K562 (cell line): Measurements from ENCODE around the gene CPED1. TPM values are rescaled to one million over a fixed set of nuclear protein-coding genes. Genes with fewer than 3 reads are reported as not detected.

Source experiments
- ETV5 ChIP-seq: sonication (generic); formaldehyde crosslinking; IDR thresholded peaks from 2 replicates; pipeline ENCODE4 v1.4.0; 2020; ENCODE audit warnings: low read depth, mild to moderate bottlenecking, missing genetic modification reagents
- KLF1 ChIP-seq: fragments of 450-650 bp; IDR thresholded peaks from 2 replicates; pipeline ENCODE4 v1.6.1; 2016; ENCODE audit warnings: missing genetic modification characterization, missing compliant biosample characterization
- L3MBTL2 ChIP-seq: fragments of 450-650 bp; IDR thresholded peaks from 2 replicates; pipeline ENCODE4 v1.6.1; 2016; ENCODE audit warnings: mild to moderate bottlenecking, moderate library complexity
- MCM2 ChIP-seq: fragments of 450-650 bp; IDR thresholded peaks from 2 replicates; pipeline ENCODE4 v1.6.1; 2017; ENCODE audit warnings: low read depth, mild to moderate bottlenecking
- MLLT1 ChIP-seq, 2 experiments: fragments of 450-650 bp; IDR thresholded peaks; 2 replicates each; pipeline ENCODE4 v1.6.1; 2016
- MTF1 ChIP-seq: fragments of 250-450 bp; sonication (Bioruptor Pico); IDR thresholded peaks from 2 replicates; pipeline ENCODE4 v1.9.0; 2021; ENCODE audit warnings: moderate library complexity, mild to moderate bottlenecking, inconsistent platforms, borderline replicate concordance
- RERE ChIP-seq: sonication (generic); formaldehyde crosslinking; IDR thresholded peaks from 2 replicates; pipeline ENCODE4 v1.8.0; 2023; ENCODE audit warnings: missing genetic modification reagents, mild to moderate bottlenecking, borderline replicate concordance
- SIN3A ChIP-seq, 2 experiments: fragments of 150-350 bp in 1 of 2; IDR thresholded peaks; 2 replicates each; pipeline ENCODE4 v1.6.1; 2011 to 2016; ENCODE audit warnings: borderline replicate concordance in 2 of 2, low read depth in 2 of 2, low read length in 2 of 2, mild to moderate bottlenecking in 2 of 2, moderate library complexity in 2 of 2; ENCODE audit not compliant: control insufficient read depth in 1 of 2
- SMARCA5 ChIP-seq: fragments of 450-650 bp; IDR thresholded peaks from 2 replicates; pipeline ENCODE4 v1.6.1; 2016
- TBP ChIP-seq: optimal IDR thresholded peaks from 2 replicates; pipeline ENCODE3; 2011; ENCODE audit warnings: low read depth, low read length, improper control_type of control experiment
- UBTF ChIP-seq, 2 experiments: IDR thresholded peaks; 2 replicates each; pipeline ENCODE4 v1.6.1; 2012; ENCODE audit warnings: improper control_type of control experiment in 2 of 2, low read depth in 2 of 2, low read length in 2 of 2, borderline replicate concordance in 1 of 2
- USF1 ChIP-seq: sonication (generic); formaldehyde crosslinking; IDR thresholded peaks from 2 replicates; pipeline ENCODE4 v1.9.0; 2022; ENCODE audit warnings: mild to moderate bottlenecking, missing genetic modification reagents
- ZBTB5 ChIP-seq: fragments of 450-650 bp; IDR thresholded peaks from 2 replicates; pipeline ENCODE4 v1.6.1; 2017; ENCODE audit warnings: antibody characterized with exemption
- ZNF124 ChIP-seq: sonication (generic); formaldehyde crosslinking; IDR thresholded peaks from 2 replicates; pipeline ENCODE4 v1.8.1; 2022; ENCODE audit warnings: missing genetic modification reagents
- ZNF24 ChIP-seq: fragments of 450-650 bp; IDR thresholded peaks from 2 replicates; pipeline ENCODE4 v1.6.1; 2016
- ZNF57 ChIP-seq: fragments of 450-650 bp; formaldehyde crosslinking; IDR thresholded peaks from 2 replicates; pipeline ENCODE4 v1.4.0; 2020; ENCODE audit warnings: mild to moderate bottlenecking, moderate library complexity
- polyA plus RNA-seq, 8 experiments: library from polyadenylated mRNA; depleted of rRNA in 4 of 8; stranded (reverse) in 5 of 8; unstranded in 3 of 8; fragments of >200 nt; fragmentation: Nextera tagmentation in 2 of 8; fragmentation: Illumina TruSeq in 1 of 8; extraction: Ambion mirVana in 2 of 8; extraction: Trizol in 1 of 8; gene quantifications; 2 replicates each; pipeline versions ENCODE4 v1.2.1 to v1.2.3, GENCODE V29; 2011 to 2014; ENCODE audit warnings: inconsistent platforms in 1 of 8, missing spikeins in 1 of 8
- total RNA-seq, 7 experiments: library from RNA; depleted of rRNA in 6 of 7; stranded (reverse); fragments of >200 nt in 6 of 7; fragmentation: Illumina TruSeq in 2 of 7; extraction: Trizol in 2 of 7; gene quantifications; 2 replicates each; pipeline versions ENCODE4 v1.2.1 to v1.2.3, GENCODE V29; 2011 to 2021; ENCODE audit warnings: low replicate concordance in 1 of 7

CPED1 gene
- total and polyA plus RNA-seq, 9 of the 15 experiments (the other 6 are each of a cell fraction or from before 2014, with no cell fraction given) = 195 to 393 (median 290) TPM

- peak in 1 of 2 experiments; percentile 59; a peak in 1 of 4 replicates for TF ChIP-seq UBTF (IDR thresholded peaks at IDR 0.05; ENCODE audit: borderline replicate concordance in 1 of 2, low read depth in 2 of 2, low read length in 2 of 2)
- no peak for TF ChIP-seq ZNF124 (CRISPR knock-in tag)
- TF ChIP-seq MTF1 (CRISPR knock-in tag) = no peak
- TF ChIP-seq ZBTB5 = no peak
- TF ChIP-seq L3MBTL2 = no peak
- TF ChIP-seq RERE = no peak
- TF ChIP-seq MCM2 = no peak
- no peak for TF ChIP-seq ETV5 (CRISPR knock-in tag)
- TF ChIP-seq SMARCA5 = no peak
- no peak for TF ChIP-seq TBP
- TF ChIP-seq ZNF57 (CRISPR knock-in tag) = no peak
- 0 out of 4 replicates have a peak, but pooled peaks of 1 of the 2 experiments have one; percentile 39 for TF ChIP-seq SIN3A (IDR thresholded peaks at IDR 0.05; ENCODE audit: borderline replicate concordance in 2 of 2, control insufficient read depth in 1 of 2, low read depth in 2 of 2, low read length in 2 of 2)
- no peak for TF ChIP-seq KLF1
- no peak for TF ChIP-seq ZNF24
- peak; percentile 97 for TF ChIP-seq MLLT1 (IDR thresholded peaks at IDR 0.05)
- TF ChIP-seq USF1 = no peak; the same call in 1 of the 2 replicates
These were observed 2.1 kb downstream of the CPED1 start (continued) for GRCh38 chr7:120990468-120991118.
